ENCODE data around the gene SPTBN2. TPM values are rescaled to one million over a fixed set of nuclear protein-coding genes. Genes with fewer than 3 reads are reported as not detected.

The SPTBN2 gene
- total and polyA plus RNA-seq, 9 donors, result 1.4 to 26.9 (median 6.2) TPM

DNA sequence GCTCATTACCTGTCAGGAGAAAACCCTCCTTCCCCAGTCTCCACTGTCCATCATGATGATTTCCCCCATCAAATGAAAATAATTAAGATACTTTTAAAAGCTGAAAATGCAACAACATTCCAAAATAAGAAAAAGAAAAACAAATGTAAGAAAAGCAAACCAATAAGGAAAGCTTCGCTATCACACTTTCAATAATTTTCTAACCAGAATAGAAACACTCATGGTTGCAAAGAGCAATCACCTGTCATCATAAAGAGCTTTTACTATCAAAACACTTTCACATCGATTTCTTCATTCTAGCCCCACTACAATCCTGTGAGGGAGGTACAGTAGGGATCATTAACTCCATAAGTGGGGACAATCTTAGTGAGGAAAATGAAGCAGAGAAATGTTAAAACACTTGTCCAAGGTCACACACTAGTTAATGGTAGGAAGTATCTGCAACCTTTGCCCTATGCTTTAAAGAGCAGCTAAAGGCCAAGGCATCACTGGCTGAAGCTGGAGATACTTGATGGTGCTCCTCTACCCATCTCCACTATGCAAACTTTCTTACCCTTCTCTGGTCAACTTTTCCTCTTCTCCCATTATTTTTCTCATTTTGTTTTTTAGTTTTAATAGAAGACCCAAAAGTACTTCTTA, 53.9 kb downstream of the SPTBN2 start:
- DNase-seq, result no peak
- intact Hi-C loops (cut with DNase I), result loop anchor here in 3 of 4 donors (5.0 to 10.0 kb wide), 4 partner anchors 80 to 263 kb away; partner anchors contain the start of genes CCDC87 (in 1 of the 3) and CCS (in 1 of the 3)
- Histone ChIP-seq H3K27me3 (no peaks in the 10 kb centered on the region), H3K27ac (no peak overlapping the region), H3K4me1 (ENCODE audit: insufficient read depth) (peaks cover 16% of the 10 kb centered on the region), H3K9me3 (no peaks in the 10 kb centered on the region), H3K36me3 (no peaks in the 10 kb centered on the region), H3K4me3 (no peak overlapping the region)
- TF ChIP-seq, protein P1, sequence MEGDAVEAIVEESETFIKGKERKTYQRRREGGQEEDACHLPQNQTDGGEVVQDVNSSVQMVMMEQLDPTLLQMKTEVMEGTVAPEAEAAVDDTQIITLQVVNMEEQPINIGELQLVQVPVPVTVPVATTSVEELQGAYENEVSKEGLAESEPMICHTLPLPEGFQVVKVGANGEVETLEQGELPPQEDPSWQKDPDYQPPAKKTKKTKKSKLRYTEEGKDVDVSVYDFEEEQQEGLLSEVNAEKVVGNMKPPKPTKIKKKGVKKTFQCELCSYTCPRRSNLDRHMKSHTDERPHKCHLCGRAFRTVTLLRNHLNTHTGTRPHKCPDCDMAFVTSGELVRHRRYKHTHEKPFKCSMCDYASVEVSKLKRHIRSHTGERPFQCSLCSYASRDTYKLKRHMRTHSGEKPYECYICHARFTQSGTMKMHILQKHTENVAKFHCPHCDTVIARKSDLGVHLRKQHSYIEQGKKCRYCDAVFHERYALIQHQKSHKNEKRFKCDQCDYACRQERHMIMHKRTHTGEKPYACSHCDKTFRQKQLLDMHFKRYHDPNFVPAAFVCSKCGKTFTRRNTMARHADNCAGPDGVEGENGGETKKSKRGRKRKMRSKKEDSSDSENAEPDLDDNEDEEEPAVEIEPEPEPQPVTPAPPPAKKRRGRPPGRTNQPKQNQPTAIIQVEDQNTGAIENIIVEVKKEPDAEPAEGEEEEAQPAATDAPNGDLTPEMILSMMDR (IDR thresholded peaks at IDR 0.05), result no peak
- TF ChIP-seq EP300 (IDR thresholded peaks at IDR 0.05) (no peak), POLR2A (IDR thresholded peaks at IDR 0.05) (no peak)
- 61 to 68% (median 67%) methylated on average over 2 of the region's 2 CpGs for WGBS, 3 donors

- Histone ChIP-seq H3K27me3 (no peaks in the 10 kb centered on the region), H3K4me1 (ENCODE audit: insufficient read depth) (peaks cover 11% of the 10 kb centered on the region), H3K4me3 (no peak overlapping the region), H3K27ac (no peak overlapping the region), H3K36me3 (no peaks in the 10 kb centered on the region), H3K9me3 (no peaks in the 10 kb centered on the region)
- intact Hi-C loops (cut with DNase I), result loop anchor here in 2 of 4 donors (10.0 kb wide), 2 partner anchors 76 to 196 kb away; partner anchors contain the start of genes CCDC87 (in 1 of the 2) and CCS (in 1 of the 2)
- no peak for DNase-seq
- WGBS, 3 donors, result 73 to 80% (median 75%) methylated on average over 5 of the region's 5 CpGs
- no peak for TF ChIP-seq POLR2A (IDR thresholded peaks at IDR 0.05)
- TF ChIP-seq, protein P1 (IDR thresholded peaks at IDR 0.05), result no peak
- TF ChIP-seq EP300 (IDR thresholded peaks at IDR 0.05), result no peak
Observed at GRCh38 chr11:66670816-66671215, 58.2 kb downstream of the SPTBN2 start.

- Histone ChIP-seq H3K4me3 (no peak overlapping the region), H3K36me3 (no peaks in the 10 kb centered on the region), H3K9me3 (no peaks in the 10 kb centered on the region), H3K27me3 (no peaks in the 10 kb centered on the region), H3K4me1 (ENCODE audit: insufficient read depth) (no peaks in the 10 kb centered on the region), H3K27ac (no peak overlapping the region)
- no peak for DNase-seq
- intact Hi-C loops (cut with DNase I), result no loop called here
- TF ChIP-seq EP300 (IDR thresholded peaks at IDR 0.05) (no peak), POLR2A (IDR thresholded peaks at IDR 0.05) (no peak)
- TF ChIP-seq, protein P1 (IDR thresholded peaks at IDR 0.05), result no peak
- WGBS, 3 donors, result 90 to 93% (median 90%) methylated on average over 11 of the region's 11 CpGs
Observed at GRCh38 chr11:66665369-66665768, 63.6 kb downstream of the SPTBN2 start.

GRCh38 chr11:66663741-66664296, 65.2 kb downstream of the SPTBN2 start:
- Histone ChIP-seq H3K4me3 (no peak overlapping the region), H3K27me3 (no peaks in the 10 kb centered on the region), H3K36me3 (no peaks in the 10 kb centered on the region), H3K27ac (no peak overlapping the region), H3K4me1 (ENCODE audit: insufficient read depth) (no peaks in the 10 kb centered on the region), H3K9me3 (no peaks in the 10 kb centered on the region)
- DNase-seq, result no peak
- TF ChIP-seq EP300 (IDR thresholded peaks at IDR 0.05) (no peak), POLR2A (IDR thresholded peaks at IDR 0.05) (no peak)
- TF ChIP-seq, protein P1 (IDR thresholded peaks at IDR 0.05), result no peak
- intact Hi-C loops (cut with DNase I), result no loop called here
- 82 to 93% (median 88%) methylated on average over 1 of the region's 1 CpG for WGBS, 3 donors

Data from ovary (tissue), 9 donors.